Kidney (tissue), 14 donors: ENCODE measurements around the gene SPON1. TPM values are rescaled to one million over a fixed set of nuclear protein-coding genes. Genes with fewer than 3 reads are reported as not detected.

Experiments
- DNase-seq, 5 donors: peaks; one replicate each; pipeline ENCODE4 v3.0.0-alpha.2; 2013 to 2020
- FAIRE-seq: peaks from 2 replicates; lab custom pipeline; 2012; peaks lifted over from hg19 to GRCh38; lab: Jason Lieb, UNC
- H3K27ac ChIP-seq, 2 donors: one replicate each; pipeline ENCODE4 v1.7.0; 2013; ENCODE audit warnings: low read depth in 2 of 2, low read length in 2 of 2, inconsistent platforms in 1 of 2
- H3K27me3 ChIP-seq: one replicate; pipeline ENCODE4 v1.7.1; 2013; ENCODE audit warnings: low read length, inconsistent platforms; ENCODE audit not compliant: control insufficient read depth, insufficient read depth
- H3K36me3 ChIP-seq, 3 donors: one replicate each; pipeline versions ENCODE4 v1.7.0 to v1.7.1; 2013; ENCODE audit warnings: low read length in 3 of 3, control low read depth in 1 of 3, inconsistent platforms in 1 of 3; ENCODE audit not compliant: insufficient read depth in 3 of 3, control insufficient read depth in 2 of 3
- H3K4me1 ChIP-seq, 3 donors: one replicate each; pipeline versions ENCODE4 v1.7.0 to v1.7.1; 2013; ENCODE audit warnings: low read length in 3 of 3, inconsistent platforms in 1 of 3, low read depth in 1 of 3; ENCODE audit not compliant: control insufficient read depth in 2 of 3, insufficient read depth in 2 of 3
- H3K4me3 ChIP-seq, 3 donors: one replicate each; pipeline versions ENCODE4 v1.7.0 to v1.8.1; 2013; ENCODE audit warnings: low read length in 3 of 3, control low read depth in 1 of 3, inconsistent platforms in 1 of 3
- H3K9ac ChIP-seq, 3 donors: one replicate each; pipeline versions ENCODE4 v1.7.0 to v1.7.1; 2013; ENCODE audit warnings: low read length in 3 of 3, control low read depth in 1 of 3, inconsistent platforms in 1 of 3
- H3K9me3 ChIP-seq, 3 donors: one replicate each; pipeline versions ENCODE4 v1.7.0 to v1.7.1; 2013; ENCODE audit warnings: low read length in 3 of 3, control low read depth in 1 of 3, inconsistent platforms in 1 of 3; ENCODE audit not compliant: control insufficient read depth in 2 of 3, insufficient read depth in 1 of 3
- CTCF ChIP-seq: IDR thresholded peaks from 3 replicates; pipeline ENCODE4 v1.5.1; 2012; ENCODE audit warnings: mild to moderate bottlenecking, moderate library complexity, borderline replicate concordance; ENCODE audit not compliant: insufficient read depth; ENCODE audit errors: extremely low read depth
- intact Hi-C: fragments of 100-400 bp; cut with DNase I; formaldehyde crosslinking; loops from one replicate; pipeline ENCODE4 v1.11.1; 2022
- polyA plus RNA-seq: library from polyadenylated mRNA; stranded (reverse); fragments of 350-450 nt; fragmentation: Illumina TruSeq; extraction: RNeasy Lipid Tissue Mini Kit (QIAGEN cat#74804); gene quantifications from one replicate; pipeline ENCODE4 v1.2.3, GENCODE V29; 2014; ENCODE audit warnings: low read depth, low replicate concordance; ENCODE audit not compliant: insufficient read depth
- total RNA-seq: library from RNA; stranded (reverse); fragmentation: NEBNext Ultra II Directional; extraction: Animal tissue kit (Norgen Biotek cat#: 25700); gene quantifications from one replicate; pipeline ENCODE4 v1.2.1, GENCODE V29; 2021
- donor health status: control.
- donor health status: control.
- donor health status: control.
- donor health status: control.
- donor health status: control.
- donor health status: DM: yes; HTN: yes; CAD: no.
- donor health status: Normal renal cell carcinoma (clear cell type).

SPON1 gene
- total and polyA plus RNA-seq, 2 donors from 2014 or later: 3.8 to 77.9 TPM

- DNase-seq (no peak), FAIRE-seq (no peak)
- no peak for TF ChIP-seq CTCF
- Histone ChIP-seq H3K9ac (no peak overlapping the region), H3K27me3 (no peaks in the 10 kb centered on the region), H3K4me3 (no peak overlapping the region), H3K4me1 (no peaks in the 10 kb centered on the region), H3K27ac (no peak overlapping the region), H3K9me3 (no peaks in the 10 kb centered on the region), H3K36me3 (no peaks in the 10 kb centered on the region)
- intact Hi-C loops: loop anchor here (5.0 kb wide), 1 partner anchor 295 kb away; no protein-coding TSS in a partner anchor
These were observed 5.5 kb upstream of the SPON1 start for GRCh38 chr11:13956988-13957387.

- Histone ChIP-seq H3K27me3 (no peaks in the 10 kb centered on the region), H3K36me3 (no peaks in the 10 kb centered on the region), H3K27ac (no peak overlapping the region), H3K9me3 (no peaks in the 10 kb centered on the region), H3K4me3 (no peak overlapping the region), H3K9ac (no peak overlapping the region), H3K4me1 (no peaks in the 10 kb centered on the region)
- FAIRE-seq: no peak
- peak in 2 of 5 donors; percentile 64 to 67 for DNase-seq
- intact Hi-C loops: loop anchor here (5.0 kb wide), 1 partner anchor 293 kb away; no protein-coding TSS in a partner anchor
- TF ChIP-seq CTCF: no peak
These were observed 3.7 kb upstream of the SPON1 start for GRCh38 chr11:13958641-13959400.

- intact Hi-C loops: no loop called here
- DNase-seq: no peak
These were observed 343 bp upstream of the SPON1 start for GRCh38 chr11:13962198-13962561.

More at GRCh38 chr11:13962198-13962561, 343 bp upstream of the SPON1 start:
- peaks cover 6% of the 10 kb centered on the region for H3K27me3 ChIP-seq
- H3K9me3 ChIP-seq: no peaks in the 10 kb centered on the region
- H3K27ac ChIP-seq: no peak overlapping the region
- TF ChIP-seq CTCF: no peak
- H3K4me3 ChIP-seq: peak overlapping the region in 2 of 3 donors; percentile 36 to 44
- H3K36me3 ChIP-seq: no peaks in the 10 kb centered on the region
- FAIRE-seq: no peak
- peak overlapping the region in 1 of 3 donors; percentile 40 for H3K9ac ChIP-seq
- peaks cover 0 to 6% (median 3%) of the 10 kb centered on the region in 3 donors for H3K4me1 ChIP-seq
